GM10847 (cell line): ENCODE results near the gene ZRANB2.

Source experiments
- POLR2A ChIP-seq: IDR thresholded peaks from 2 replicates; pipeline ENCODE4 v1.6.1; 2011; ENCODE audit not compliant: insufficient read length; ENCODE audit errors: extremely low read depth

ZRANB2 gene, protein sequence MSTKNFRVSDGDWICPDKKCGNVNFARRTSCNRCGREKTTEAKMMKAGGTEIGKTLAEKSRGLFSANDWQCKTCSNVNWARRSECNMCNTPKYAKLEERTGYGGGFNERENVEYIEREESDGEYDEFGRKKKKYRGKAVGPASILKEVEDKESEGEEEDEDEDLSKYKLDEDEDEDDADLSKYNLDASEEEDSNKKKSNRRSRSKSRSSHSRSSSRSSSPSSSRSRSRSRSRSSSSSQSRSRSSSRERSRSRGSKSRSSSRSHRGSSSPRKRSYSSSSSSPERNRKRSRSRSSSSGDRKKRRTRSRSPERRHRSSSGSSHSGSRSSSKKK

DNA sequence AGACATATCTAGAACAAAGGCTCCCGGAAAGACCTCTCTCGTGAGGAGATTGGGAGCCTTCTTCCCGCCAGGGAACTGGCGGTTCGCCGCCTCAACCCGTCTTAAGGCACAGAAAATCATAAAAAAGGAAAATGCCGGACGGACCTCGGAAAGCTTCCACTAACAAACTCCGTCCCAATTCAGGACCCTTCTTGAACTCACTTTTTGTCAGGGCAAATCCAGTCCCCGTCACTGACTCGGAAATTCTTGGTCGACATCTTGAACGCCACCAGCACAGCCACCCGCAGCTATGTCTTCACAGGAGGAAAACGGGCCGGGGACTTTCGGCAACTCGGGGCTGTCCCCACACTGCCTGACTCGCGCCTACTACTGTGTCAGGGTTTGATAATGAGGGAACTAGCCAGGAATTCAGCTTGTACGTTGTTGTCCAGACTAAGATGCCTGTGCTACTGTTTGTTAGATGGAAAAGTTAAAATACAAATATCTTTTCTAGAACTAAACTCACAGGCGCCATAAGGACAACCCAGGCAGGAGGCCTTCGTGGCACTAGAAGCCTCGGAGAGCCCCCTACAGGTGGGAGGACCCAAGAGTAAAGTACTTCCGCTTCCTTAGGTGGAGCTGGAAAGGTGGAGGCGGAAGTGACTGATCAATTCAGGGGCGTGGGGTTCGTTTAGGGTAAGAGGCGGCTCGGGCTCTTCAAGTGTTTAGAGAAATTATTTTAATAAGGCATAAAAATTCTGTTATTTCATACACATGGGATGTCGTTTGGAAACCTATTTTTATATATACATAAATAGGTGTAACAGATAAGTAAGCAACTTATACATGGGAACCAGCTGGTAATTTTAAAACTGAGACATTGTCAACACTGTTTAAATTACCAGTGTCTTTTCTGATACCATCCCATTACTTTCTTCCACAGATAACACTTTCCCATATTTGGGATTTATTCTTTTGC is at the start of gene ZRANB2:
Gene ZRANB2 (minus strand): TSS at position 297 of the 958 bp plus-strand sequence. CDS start 40 bp downstream, at position 257.
- TF ChIP-seq POLR2A, result peak; percentile 69

DNA sequence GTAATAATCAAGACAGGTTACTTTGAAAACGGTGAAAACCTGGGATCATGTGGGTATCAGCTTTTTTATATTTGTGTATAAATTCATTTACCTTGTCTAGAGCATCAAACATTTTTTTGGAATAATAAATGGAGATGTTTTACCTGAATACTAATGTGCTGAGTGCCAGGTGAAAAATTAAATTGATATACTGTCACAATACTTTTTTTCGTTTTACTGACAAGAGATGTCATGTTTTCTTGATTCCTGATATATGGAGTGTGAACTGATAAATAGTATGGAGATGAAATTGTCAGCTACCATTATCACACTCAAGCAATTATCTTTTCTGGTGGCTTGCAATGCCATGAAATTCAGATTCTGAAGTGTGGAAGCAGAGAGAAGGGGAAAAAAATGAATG is 47.2 kb upstream of the ZRANB2 start:
- TF ChIP-seq POLR2A, result no peak

DNA sequence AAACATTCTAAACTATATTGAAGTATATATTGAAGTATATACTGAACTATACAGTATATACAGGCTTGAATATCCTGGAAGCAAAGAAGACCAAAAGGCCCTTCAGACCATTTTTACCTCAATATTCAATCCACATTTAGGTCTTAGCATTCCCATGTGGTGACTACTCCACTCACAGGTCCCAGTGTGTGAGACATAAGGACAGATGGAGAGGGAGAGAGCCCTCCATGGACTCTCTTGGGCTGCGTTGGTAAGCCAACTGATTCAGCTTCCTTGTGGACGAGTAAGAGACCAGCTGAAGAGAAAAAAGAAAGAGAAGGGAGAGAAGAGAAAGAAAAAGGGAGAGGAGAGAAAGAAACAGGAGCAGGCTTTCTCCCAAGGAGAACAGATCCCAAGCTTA is 37.3 kb upstream of the ZRANB2 start:
- no peak for TF ChIP-seq POLR2A

DNA sequence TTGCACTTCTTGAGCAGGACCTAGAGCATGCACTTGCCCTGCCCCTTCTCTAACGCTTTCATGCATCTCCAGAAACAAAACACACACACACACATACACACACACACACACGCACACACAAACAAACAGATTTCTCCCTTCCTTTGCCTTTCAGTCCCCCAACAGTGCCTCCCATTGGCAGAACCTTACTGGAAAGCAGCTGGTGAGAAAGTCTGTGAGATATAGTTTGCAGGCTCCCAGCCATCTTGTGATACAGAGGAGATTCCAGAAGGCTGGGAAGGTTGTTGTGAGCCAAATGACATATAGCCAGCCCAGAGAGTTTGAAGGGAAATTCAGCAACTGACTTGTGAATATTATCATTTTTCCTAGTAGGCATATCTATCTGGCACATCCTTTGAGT is 35.9 kb upstream of the ZRANB2 start:
- TF ChIP-seq POLR2A, result no peak

DNA sequence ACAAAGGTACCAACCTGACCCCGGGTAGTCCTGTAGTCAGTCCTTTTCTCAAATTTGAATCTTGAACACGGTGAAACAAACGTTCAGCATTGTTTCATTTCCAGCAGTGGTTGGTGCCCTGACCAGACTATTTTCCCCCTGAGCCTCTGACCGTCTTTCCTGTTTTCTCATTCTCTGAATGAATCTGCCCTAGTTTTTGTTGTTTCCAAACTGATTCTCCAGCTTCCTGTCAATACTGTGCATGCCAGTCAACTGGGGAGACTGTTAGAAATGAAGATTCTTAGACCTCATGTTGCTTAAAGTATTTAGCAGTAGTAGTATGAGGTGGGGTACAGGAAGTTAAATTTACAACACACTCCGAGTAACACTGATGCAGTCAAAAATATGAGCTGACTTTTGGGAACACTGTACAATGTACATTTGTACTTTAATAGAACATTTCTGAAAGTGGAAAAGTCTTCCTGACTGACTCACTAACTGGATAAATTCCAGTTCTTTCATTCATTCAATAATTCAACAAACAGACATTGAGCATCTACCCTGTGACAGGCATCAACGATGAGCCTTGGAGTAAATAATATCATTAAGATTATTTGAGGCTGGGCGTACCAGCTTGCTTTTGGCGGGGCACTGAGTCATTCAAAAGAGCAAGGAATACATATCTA is 26.0 kb upstream of the ZRANB2 start:
- no peak for TF ChIP-seq POLR2A

DNA sequence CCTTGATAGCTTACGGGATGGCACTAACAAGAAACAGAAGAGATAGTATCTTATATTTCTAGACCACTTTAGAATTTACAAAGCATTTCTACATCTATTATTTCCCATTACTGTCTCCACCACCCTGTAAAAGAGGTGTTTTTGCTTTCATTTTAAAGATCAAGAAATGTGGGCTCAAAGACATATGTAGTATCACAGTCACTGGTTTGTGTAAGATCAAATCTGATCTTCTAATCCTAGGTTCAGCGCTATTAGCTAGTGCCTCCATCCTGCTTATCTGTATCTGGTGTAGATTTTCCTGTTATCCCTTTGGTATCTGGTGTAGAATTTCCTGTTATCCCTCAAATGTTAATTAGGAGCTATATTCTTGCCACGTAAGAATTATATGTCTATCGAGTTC is 23.6 kb upstream of the ZRANB2 start:
- no peak for TF ChIP-seq POLR2A

DNA sequence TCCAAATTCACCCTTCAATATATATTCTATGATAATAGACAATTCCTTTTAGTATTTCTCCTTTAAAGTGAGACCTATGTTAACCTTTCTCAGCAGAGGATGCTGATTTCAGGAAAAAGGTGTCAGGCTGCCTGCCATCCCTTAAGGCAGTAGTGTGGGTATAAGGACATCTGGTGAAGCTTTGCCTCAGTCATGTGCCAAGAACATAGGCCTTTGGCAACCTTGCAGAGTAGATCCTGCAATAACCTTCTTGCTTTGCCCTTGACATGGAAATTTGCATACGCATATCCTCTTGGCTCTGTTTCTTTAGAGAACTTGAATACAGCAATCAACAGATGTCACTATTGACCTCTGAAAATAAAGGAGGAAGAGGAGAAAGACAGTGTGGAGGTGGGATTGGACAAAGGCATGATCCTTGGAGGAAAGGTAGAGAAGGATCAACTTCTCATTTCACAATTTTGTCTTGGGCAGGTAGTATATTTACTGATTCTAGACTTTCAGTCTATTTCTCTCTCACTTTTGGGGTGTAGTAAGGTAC is 21.1 kb upstream of the ZRANB2 start:
- no peak for TF ChIP-seq POLR2A

DNA sequence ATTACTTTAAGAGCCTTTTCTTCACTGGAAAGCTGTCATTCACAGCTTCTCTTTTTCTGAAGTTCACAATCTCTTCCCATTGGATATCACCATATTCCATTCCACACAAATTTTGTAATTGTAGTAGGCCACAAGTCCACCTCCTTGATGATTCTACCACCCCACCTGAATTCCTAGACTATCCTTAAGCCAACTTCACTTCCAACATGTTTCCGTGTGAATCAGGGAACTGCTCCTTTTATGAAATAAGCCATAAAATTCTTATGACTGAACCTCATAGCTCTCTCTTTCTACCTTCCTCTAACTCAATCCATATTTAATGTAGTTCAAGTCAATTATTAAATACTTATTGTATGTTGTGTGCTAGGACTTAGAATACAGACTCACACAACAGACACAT is 16.6 kb upstream of the ZRANB2 start:
- no peak for TF ChIP-seq POLR2A

DNA sequence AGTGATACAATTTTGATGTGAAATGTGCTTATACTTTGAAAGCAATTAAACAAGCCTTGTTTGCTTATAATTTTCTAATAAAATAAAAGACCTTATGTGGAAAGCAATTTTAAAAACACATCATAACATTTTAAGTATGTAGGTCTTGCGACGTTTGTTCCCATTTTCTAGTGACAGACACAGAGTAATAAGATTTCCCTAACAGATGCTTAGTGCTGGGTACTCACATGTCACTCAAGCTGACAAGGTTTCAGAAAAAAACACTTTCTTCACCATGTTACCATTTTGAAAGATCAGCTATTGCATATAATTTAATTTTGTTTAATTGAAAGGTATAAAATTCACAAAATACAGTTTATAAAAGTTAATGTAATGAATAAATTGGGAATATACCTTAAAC is 14.1 kb upstream of the ZRANB2 start:
- TF ChIP-seq POLR2A, result no peak

DNA sequence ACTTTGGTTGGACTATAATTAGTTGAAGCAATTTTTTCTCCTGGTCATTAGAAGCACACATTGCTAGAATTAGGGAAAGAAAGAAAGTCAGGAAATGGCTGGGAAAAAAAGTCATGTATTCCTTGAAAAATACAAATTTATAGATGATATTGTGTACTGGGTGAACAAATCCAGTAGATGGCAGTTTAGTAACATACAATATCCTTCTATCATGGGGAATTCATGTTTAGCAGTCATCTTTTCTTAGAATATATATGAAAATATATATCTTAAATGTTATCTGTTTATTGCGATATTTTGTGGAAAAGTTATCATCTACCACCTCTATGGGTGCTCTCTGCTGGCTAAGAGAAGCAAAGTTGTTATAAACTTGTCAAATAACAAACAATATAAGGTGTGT is 13.1 kb upstream of the ZRANB2 start:
- no peak for TF ChIP-seq POLR2A

DNA sequence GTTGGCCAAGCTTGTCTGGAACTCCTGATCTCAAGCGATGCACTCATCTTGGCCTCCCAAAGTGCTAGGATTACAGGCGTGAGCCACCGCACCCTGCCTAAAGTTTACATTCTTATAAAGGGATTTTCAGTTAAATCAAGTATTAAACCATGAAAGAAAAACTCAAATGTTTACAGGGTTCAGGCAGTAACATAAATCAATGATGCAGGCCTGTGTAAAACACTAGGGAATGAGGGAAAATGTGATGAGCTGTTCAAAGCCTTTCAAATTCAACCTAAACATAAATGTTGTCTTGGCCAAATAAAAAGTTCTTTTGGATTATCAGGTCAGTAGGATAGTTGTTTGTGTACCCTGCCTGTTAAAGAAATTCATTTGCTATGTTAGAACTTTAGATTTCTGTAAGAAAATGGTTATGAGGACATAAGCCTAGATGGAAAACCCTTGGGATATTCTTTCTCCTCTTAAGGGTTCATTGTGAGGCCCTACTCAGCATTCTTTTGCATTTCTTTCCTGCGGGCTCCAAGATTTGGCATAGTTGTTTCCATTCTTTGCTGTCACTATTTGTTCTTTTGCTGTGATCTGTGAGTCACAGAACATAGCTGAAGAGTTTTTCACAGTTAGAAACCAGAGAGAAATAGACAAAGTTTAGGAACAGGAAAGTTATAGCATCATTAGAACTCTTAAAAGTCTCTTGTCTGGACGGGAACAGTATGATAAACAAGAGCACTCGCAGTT is 8.9 kb upstream of the ZRANB2 start:
- TF ChIP-seq POLR2A, result no peak

DNA sequence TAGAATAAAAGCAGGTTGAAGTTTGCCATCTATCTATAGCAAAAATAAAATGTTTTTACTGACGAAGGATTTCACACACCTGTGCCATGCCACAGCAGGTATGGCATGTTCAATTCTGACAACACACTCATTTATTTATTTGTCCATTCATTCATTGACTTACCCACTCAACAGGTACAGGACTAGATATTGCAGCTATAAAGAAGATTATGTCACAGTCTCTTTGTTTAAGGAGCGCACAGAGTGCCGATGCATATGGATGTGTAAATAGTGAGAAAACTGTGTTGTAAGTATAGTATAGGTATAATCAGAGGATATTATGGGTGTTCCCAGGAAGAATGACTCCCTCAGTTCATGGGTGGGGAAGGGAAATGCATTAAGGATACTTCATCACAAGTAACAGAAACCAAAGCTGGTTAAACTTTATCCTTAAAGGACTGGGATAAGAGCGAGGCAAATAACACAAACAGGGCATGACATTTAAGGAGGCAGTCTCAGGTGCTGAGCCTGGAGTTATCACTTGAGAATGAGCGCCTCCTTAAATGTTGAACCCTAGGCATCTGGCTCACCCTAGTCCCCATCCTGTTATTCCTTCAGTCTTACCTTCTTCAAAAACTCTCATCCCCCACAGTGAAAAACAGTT is 7.9 kb upstream of the ZRANB2 start:
- no peak for TF ChIP-seq POLR2A

DNA sequence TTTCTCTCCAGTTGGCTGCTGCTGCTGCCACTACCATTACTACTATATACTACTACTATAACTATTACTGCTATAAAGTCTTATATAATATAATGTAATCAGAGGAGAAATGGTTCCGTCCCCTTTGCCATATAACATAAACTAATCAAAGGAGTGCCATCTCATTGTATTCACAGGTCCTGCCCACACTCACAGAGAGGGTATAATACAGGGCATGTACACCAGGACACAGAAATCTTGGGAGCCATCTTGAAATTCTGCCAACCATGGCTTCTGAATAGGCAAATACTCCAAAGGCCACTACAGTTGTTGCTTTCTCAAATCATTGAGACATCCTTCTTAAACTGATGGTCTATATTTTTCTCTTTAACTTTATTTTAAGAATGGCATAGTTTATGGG is 6.9 kb upstream of the ZRANB2 start:
- no peak for TF ChIP-seq POLR2A

DNA sequence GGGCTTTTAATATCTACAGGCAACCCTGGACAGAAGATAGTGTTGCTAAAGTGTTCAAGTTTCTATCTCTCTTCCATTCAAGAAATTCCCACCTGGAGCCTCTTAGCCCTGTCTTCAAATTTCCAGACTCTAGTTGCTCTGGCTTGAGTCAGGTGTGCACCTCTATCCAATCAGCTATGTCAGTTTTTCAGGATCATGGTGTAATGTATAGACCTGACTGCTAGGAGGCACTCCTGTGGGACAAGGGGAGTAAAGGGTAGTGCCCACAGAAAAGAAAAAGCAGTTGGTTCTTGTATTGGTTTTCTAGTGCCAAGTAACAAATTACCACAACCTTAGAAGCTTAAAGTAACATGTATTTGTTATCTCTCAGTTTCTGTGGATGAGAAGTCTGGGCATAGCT is 6.2 kb upstream of the ZRANB2 start:
- no peak for TF ChIP-seq POLR2A
